GM18507 (cell line): ENCODE results near the gene MBTPS1.

Source experiments
- DNase-seq: peaks from one replicate; pipeline ENCODE4 v3.0.0; 2011; ENCODE audit warnings: low read depth; ENCODE audit not compliant: insufficient read length; ENCODE audit errors: extremely low spot score
- FAIRE-seq: peaks from 2 replicates; lab custom pipeline; 2011; peaks lifted over from hg19 to GRCh38; lab: Jason Lieb, UNC

The MBTPS1 gene

DNA sequence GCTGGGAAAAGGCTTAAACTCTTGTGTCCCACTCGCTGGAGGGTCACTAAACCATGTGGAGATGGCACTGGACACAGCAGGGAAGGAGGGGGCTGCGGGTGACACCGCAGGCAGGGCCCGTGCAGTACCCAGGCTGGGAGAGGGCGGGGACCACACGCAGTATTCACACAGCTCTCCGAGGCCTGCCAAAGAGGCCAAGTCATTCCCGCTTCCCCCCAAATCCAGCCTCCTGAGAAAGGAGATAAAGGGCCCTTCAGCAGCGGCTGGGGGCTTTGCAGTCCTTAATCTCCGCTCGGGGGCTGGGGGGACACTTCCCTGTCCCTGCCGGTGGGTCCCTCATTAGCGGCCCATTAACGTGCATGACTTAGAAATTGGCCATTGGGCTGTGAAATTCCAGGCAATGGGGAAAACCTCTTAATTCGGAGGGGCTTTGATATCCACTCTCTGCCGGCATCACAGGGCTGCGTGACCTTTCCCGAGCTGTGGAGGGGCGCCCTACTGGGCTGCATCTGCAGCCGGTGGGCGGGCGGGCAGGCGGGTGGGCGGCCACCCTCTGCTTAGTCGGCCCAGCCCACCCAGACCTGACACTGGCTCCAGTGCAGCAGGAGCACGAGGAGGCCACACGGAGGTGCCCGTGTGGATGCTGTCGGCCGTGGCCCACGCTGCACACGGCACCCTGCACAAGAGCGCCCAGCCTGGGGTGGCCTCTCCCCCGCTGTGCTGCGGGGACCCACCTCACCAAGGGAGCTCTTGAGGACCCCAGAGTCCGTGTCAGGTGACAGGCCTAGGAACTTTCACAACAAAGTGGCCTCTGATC, 71.5 kb downstream of the MBTPS1 start:
- DNase-seq (no peak), FAIRE-seq (no peak)

DNA sequence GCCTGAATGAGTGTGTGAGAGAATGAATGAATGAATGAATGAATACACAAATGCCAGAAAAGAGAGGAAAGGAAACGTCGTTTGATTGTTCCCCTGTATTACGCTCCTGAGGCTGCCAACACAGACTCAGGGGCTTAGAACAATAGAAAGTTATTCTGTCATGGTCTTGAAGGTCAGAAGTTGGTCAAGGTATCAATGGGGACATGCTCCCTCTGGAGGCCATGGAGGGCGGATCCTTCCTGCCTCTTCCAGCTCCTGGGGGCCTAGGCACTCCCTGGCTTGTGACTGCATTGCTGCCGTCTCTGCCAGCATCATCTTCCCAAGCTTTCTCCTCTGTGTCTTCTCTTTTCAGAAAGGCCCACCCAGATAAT, 72.6 kb downstream of the MBTPS1 start:
- DNase-seq: no peak
- FAIRE-seq: no peak

- DNase-seq (no peak), FAIRE-seq (no peak)
Observed at GRCh38 chr16:84043486-84044117, 73.1 kb downstream of the MBTPS1 start.

DNA sequence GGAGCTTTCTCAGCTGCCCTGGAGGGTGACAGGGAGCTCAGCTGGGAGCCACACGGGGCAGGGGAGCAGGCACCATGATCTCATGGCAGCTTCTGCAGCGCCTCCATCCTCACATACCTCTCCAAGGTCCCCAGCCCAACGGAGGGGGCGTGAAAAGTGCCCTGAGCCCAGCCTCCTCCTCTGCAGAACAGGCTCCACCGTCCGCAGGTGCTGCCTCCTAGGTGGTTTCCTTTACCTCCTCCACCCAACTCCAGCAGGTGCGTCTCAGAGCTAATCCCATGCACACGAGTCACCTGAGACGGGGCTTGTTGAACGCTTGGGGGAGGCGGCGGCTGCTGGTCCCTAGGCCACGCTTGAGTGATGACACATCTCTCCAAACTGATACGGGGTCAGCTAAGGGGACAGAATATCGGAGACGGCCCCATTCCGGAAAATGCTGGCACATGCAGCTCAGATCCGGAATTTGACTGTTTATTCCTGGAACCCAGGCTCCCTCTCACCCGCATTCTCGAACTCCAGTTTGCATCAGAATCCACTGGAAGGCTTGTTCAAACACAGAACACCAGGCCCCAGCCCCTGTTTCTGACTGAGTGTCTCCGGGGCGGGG, 73.8 kb downstream of the MBTPS1 start:
- DNase-seq (no peak), FAIRE-seq (no peak)

- DNase-seq (no peak), FAIRE-seq (no peak)
Observed at GRCh38 chr16:84042308-84042878, 74.3 kb downstream of the MBTPS1 start, which contains the start of gene SLC38A8. SLC38A8 (minus strand) TSS chr16:84042795; CDS start chr16:84042157, 638 bp downstream.

GRCh38 chr16:84041881-84042280, 74.9 kb downstream of the MBTPS1 start:
- no peak for DNase-seq
- no peak for FAIRE-seq

DNA sequence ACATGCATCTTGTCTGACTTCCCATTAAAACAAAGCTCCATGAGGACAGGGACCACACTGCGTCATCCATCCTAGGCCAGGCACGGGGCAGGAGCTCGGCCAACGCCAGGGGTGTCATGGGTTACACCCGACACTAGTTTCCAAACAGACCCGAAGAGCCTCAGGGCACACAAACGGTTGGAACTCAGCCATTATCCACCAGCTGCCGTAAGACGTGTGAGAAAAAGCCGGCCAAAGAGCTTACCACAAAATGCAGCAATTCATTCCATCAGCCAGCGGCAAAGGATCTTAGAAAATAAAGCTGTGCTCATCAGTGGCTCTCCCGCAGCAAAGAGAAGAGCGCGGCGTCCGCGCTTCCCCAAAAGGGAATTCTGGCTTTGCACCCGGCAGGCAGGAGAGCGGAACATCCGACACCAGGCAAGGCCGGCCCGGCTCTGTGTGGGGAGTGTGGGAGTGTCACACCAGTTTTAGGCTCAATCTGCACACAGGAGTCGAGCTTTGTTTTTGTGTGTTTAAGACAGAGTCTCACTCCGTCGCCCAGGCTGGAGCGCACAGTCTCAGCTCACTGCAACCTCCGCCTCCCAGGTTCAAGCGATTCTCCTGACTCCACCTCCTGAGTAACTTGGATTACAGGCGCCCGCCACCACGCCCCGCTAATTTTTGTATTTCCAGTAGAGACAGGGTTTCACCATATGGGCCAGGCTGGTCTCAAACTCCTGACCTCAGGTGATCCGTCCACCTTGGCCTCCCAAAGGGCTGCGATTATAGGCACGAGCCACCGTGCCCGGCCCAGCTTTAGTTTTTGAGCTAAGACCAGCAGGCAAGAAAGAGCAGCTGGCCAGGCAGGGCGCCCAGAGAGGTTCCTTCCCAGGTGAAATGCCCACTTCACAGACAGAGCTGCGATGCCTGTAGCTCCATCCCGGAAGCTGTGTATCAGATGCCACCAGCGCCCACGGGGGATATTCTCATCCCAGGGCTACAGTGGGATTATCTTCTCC, 75.6 kb downstream of the MBTPS1 start:
- no peak for DNase-seq
- no peak for FAIRE-seq

- no peak for FAIRE-seq
- no peak for DNase-seq
Observed at GRCh38 chr16:84040226-84040822, 76.4 kb downstream of the MBTPS1 start.

DNA sequence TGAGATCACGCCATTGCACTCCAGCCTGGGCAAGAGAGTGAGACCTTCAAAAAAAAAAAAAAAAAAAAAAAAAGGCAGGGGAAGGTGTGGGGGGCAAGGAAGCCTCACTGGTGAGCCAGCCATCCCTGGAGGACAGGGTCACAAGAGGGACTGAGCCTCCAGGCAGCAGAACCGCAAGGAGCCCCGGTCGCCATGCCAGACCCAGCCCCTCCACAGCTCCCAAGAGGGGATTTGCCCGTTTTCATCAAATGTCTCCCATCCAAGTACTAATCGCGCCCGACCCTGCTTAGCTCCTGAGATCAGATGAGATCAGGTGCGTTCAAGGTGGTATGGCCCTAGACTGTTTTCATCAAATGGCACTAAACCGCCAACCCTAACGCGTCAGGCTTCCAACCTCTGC, 77.0 kb downstream of the MBTPS1 start:
- no peak for DNase-seq
- FAIRE-seq: no peak

DNA sequence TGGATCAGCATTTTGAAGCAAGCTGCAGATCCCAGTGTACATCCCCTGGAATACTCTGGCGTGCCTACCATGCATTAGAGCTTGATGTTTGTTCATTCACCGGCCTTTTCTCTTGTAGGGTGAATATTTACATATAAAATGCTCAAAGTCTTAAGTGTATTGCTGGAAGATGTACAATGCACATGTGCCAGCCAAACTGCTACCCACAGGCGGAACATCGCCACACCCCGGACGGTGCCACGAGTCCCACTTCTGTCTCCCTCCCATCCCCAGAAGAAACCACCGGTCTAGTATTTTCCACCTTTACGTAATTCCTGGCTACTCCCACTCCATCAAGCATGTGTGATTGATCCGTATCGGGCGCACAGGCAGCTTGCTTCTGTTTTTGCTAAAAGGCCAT, 78.3 kb downstream of the MBTPS1 start:
- no peak for FAIRE-seq

GRCh38 chr16:84036982-84037425, 79.7 kb downstream of the MBTPS1 start:
- no peak for DNase-seq
- FAIRE-seq: no peak

More for the DNA sequence above, 78.3 kb downstream of the MBTPS1 start:
- no peak for DNase-seq

- DNase-seq (no peak), FAIRE-seq (no peak)
Observed at GRCh38 chr16:84036131-84036530, 80.6 kb downstream of the MBTPS1 start.

- no peak for FAIRE-seq
Observed at GRCh38 chr16:84034516-84034915, 82.2 kb downstream of the MBTPS1 start.

DNA sequence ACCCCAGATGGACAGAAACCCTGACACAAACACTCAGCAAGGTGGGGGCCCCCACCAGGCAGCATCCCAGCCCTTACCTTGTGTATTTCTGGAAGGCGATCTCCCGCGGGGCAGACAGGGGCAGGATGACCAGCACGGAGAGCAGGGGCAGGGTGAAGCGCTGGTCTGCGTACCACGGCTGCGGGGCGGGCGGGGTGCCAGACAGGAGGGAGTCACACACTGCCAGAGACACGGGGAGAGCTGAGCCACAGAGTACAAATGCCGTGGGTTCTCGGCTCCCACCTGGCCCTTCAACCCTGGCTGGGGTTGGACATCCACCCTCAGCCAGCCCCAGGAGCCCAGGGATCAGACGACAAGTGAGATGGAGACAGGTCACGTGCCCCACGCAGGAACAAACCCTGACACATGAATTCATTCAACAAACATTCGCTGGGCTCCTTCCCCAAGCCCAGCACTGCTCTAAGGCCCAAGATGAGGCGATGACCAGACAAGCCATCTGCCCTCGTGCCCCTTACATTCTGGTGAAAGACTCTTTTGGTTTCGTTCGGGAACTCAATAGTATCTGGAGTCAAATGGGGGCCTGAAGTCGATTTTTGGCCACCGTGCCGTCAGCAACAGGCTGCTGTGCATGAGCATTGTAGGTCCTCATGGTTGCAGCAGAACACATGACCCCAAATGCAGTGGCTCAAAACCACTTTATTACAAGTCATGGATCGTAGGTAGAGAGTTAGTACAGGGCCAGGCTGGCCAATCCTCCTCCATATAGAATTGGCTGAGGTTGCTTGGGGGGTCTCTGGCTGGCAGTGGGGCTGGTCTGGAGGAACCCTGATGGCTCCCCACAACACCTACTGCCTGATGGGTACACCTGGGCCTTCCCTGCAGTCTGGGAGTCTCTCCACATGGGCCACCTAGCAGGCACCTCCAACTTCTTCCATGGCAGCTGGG, 83.2 kb downstream of the MBTPS1 start:
- DNase-seq (no peak), FAIRE-seq (no peak)

More at GRCh38 chr16:84034516-84034915, 82.2 kb downstream of the MBTPS1 start:
- DNase-seq: no peak

GRCh38 chr16:84032458-84033178, 84.1 kb downstream of the MBTPS1 start:
- FAIRE-seq (no peak), DNase-seq (no peak)

- no peak for DNase-seq
- FAIRE-seq: no peak
Observed at GRCh38 chr16:84031556-84031955, 85.2 kb downstream of the MBTPS1 start.
